NCI-H1105 (cell line): Measurements from ENCODE around the gene MAN1C1.

ENCODE experiments used
- DNase-seq: peaks from one replicate; lab custom pipeline; 2025; lab: John Stamatoyannopoulos, UW

Gene MAN1C1

DNA sequence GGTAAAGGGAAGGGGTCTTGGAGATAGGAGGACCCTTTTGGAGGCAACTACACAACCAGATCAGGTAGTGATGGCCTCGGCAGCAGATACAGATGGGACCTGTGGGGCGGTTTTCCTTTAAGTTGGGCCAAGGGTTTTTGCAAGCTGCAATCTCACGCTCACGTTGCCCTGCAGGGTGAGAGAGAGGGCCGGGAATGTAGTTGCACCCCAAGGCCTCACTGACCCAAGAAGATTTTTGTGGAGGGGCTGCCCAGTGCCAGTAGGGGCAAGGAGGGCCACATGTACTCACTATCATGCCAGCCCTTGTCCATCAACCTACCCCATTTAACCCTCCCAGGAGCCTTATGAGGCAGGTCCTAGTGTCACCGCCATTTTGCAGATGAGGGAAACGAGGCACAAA is 125.7 kb downstream of the MAN1C1 start:
- no peak for DNase-seq

DNA sequence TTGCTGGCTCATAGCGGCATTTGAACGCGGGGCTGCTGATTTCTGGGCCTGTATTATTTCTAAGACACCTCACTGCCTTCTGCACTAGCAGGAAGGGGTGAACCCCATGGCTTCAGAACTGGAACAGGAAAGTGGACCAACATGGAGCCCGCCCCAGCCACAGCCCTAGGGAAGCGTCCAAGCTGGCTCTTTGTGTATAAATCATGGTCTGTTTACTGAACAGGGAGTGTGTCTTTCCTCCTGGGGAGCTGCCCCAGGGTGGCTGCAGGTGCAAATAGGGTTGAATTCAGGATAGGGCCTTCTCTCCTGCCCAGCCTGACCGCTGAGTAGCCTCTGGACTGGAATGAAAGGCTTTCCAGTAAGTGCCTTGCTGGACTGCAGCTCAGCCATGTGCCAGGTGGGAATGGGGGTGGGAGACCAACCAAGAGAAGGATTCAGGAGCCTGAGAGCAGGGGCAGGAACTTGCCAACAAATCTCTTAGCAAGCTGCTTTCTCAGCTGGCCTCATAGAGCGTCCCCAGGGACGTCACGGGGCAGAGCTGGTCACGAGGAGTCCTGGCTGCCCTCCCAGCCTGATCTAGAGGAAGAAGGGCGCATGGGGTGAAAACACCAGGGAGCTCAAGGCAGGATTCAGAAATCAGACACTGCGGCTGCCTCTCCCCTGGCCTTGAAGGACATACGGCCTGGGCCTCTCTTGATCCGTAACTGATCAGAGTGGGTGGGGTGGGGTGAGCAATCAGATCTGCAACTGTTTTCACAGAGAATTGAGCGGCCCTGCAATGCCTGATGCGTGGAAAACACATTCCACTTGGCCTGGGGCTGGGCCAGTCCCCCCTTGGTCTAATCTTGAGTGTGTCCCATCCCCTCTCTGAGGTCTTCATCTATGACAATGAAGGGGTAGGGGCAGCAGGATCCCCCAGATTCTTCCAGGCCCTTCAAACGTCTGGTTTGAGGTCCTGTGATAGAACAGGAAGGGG is 126.9 kb downstream of the MAN1C1 start:
- DNase-seq: no peak

DNA sequence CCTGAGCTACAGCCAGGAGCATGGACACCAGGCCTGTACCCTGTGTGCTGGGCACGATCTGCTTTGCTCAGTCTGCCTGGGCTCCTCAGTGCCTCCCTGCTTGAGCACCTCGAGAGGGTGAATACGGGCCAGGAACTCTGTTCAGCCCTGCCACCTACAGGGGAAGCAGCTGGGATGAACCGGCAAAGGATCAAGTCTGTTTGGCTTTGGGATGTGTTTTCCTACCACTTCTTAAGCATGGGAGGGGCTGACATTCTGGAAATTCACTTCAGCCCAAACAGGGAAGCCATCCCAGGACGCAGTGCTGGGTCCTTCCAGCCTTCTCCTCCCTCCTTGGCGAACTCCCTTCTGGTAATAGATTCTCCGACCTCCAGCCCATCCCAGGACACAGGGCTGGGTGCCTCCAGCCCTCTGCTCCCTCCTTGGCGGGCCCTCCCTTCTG is 127.6 kb downstream of the MAN1C1 start:
- no peak for DNase-seq

DNA sequence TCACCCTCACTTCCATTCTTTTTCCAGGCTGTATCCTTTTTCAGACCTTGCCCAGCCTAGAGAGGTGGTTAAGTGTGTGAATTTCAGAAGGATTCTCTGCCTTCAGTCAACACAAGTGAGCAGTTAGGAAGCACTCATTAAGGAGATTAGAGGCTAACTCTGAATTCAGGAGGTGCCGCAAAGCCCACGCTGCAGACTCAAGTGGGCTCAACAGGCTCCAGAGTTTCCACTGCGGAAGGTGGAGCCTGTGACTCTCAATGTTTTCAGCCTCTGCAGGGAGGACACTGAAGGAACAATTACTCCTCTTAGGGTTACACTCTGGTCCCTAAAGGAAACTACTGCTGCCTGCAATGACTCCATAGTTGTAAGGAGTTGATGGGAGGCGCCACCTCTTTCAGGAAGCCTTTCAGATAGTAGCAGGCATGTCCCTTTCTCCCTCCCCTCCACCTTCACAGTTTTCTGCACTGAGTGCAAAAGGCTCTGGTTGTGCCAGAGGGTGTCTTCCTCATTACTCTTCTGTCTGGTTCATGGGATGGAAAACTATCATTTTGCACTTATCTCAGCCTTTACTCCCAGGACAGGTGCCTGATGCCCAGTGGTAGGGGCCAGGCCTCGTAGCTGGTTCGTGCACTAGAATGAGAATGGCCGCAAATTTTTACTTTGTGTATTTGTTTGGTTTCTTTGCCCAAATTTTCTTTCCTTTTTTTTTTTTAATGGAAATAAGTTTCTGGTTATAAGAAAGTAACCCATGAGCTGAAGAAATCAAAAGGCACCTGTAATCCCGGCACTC is 128.2 kb downstream of the MAN1C1 start:
- DNase-seq: no peak

DNA sequence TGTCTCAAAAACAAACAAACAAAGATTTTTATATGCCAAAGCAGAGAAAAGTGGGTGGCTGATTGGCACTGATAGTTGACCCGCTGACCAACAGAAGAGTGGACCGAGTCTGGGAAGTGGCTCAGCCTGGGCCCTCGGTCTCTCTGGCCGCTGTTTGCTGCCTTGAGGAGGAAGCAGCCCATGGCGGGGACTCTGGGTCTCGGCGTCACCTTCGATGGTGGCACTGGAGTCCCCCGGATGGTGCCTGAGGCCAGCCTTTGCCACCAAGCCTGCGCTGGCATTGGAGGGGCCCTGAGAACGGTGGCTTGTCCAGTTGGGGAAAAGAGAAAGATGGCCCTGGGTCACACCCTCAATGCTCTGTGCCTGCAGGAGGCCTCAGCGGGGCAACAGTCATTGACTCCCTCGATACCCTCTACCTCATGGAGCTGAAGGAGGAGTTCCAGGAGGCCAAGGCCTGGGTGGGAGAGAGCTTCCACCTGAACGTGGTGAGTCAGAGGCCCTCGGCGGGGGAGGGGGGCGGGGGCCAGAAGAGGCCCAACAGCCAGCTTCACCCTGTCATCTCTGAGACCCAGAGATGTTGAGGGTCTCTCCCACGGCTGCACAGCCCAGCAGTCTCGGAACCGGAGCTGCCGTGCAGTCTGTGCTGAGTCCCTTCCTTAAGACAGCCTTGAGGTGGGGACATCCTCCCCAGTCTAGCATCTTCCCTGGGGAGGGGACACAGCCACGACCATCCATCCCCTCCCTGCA is 129.9 kb downstream of the MAN1C1 start:
- no peak for DNase-seq

DNA sequence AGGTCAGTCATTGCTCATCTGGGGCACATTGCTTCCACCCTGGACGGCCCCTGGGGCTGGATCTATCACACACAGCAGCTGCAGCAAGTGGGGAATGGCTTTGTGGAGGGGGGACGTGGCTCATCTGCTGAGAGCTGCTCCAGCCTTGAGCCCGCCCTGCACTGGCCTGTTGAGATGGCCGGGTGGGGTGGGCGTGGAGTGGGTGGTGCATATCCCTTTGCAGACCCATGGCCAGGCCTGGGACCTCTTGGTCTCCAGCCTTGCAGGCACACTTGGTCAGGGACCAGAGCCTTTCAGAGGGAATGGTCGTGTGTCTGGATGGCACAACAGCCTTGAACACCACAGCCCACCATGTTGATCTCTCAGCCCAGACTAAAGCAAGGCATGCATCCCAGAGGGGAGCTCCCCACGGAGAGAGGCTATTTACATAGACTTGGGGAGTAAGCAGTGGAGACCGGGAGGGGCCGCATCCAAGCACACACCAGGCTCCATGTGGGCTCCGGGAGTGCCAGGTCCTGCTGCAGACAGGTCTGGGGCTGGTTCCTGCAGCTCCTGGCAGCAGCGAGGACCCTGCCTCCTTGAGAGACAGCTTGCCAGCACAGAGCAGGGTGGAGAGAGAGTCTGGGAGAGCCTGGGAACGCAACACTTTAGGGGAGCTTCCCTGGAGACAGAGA is 130.6 kb downstream of the MAN1C1 start:
- no peak for DNase-seq

DNA sequence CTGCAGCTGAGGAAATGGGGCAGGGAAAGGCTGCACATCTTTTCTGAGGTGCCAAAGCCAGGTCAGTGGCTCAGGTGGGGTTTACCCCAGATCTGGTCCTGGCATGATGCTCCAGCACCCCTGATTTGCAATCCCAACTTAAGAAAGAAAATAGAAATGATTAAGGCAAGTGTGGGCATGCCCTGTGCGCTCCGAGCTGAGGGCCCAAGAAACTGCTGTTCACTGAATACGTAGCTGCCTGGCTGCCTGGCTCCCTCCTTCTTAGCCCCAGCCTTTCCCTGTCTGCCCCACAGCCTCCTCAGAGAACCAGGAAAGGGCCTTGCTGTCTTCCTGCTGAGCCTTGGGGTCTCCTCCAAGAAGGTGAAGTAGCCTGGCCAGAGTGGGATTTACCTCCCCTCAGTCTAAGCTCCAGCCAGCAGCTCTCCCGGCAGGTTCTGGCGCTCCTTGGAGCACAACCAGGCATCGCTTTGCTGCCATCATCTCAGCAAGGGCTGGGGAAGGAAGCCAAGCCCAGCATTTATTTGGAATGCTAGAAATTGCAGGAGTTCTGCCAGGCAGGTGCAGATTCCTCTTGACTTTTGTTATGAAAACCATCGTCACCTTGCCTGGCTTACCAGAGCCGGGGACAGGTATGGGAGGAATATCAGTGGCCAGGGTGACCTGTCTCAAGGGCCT is 132.1 kb downstream of the MAN1C1 start:
- DNase-seq: peak; percentile 62

DNA sequence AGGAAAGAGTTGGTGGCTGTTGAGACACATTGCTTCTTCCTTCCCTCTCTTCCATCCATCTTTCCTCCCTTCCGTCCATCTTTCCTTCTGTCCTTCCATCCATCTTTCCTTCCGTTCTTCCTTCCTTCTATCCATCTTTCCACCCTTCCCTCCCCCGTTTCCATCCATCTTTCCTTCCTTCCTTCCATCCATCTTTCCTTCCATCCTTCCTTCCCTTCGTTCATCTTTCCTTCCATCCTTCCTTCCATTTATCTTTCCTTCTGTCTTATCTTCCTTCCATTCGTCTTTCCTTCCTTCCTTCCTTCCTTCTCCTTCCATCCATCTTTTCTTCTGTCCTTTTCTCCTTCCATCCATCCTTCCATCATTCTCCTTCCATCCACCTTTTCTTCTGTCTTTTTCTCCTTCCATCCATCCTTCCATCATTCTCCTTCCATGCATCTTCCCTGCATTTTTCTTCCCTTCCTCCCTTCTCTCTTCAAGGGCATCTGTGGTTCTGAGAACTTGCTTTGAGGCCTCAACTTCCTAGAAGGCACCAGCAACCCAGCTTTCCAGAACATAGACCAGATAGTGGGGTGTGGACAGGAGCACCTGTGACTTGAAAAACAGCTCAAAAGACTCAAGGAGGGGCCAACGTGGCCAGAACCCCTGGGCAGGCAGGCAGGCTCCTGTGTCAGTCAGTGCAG is 134.5 kb downstream of the MAN1C1 start:
- no peak for DNase-seq

DNA sequence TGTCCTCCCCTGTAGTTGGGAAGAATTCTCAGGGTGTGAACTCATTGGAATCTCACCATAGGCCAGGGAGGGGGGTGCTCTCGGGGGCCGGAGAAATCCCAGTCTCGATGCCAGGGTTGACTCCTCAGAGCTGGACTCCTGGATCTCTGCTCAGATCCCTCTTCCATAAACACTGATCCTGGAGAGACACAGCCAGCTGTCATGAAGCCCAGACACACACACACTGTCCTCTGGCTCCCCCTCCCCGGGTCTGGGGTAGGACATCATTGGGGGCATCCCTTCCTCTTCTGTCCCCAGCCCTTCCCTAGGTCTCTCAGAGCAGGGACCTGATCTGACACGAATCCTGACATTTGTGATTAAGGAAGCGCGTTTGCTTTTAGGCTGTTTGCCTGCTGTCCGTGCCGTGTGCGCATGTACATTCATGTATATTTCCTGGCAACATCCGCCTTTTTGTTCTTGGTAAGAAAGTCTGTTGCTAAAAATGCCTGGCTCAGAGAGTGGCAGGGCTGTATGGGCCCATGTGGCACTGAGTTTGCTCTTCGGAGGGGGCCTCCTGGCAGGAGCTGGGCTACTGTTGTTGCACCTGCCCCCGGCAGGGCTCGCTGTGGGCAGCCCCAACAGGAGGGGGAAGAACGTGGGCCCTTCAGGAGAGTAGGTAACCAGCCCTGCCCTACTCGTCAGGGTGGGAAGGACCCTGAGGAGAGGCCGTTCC is 138.0 kb downstream of the MAN1C1 start:
- DNase-seq: no peak

DNA sequence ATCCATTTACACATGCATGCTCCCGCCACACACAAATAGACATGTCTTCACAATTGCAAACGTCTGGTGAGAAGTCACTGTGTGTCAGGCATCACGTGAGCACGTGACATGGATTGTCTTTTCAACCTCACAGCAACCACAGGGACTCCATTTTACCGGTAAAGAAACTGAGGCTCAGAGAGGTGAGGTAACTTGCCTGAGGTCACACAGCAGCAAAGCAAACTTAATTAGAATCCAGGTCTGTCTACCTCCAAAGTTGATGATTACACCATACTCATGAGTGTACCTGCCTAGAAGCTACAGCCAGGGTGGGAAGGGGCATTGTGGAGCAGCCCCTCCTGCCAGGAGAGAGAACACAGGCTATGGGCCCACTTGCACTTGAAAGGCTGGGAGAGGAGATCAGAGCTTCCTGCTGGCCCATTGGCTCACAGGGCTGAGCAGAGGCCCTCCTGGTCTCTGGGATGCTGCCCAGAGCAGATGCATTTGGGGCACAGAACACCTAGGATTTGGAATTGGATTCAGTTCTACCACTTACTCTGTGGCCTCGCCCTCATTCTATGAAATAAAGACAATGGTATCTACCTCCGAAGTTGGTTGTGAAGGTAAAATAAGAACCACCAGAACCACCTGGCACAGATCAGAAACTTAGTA is 139.0 kb downstream of the MAN1C1 start:
- no peak for DNase-seq

DNA sequence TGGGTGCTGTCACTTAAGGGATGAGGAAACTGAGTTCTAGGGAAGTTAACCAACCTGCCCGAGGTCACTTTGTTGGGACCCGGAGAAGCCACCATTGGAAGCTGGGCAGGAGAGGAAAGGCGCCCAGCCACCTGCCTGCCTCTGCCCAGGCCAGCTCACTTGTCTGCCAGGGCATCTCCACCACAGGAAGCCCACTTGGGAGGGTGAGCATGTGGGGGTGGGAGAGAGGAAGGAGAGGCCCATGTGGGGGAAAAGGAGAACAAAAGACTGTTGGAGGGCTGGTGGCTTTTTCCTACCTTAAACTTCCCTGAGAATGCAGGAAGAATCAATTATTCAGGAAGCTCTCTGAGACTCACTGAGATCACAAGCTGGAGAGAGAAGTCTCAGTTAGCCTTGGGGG is 139.6 kb downstream of the MAN1C1 start:
- no peak for DNase-seq

DNA sequence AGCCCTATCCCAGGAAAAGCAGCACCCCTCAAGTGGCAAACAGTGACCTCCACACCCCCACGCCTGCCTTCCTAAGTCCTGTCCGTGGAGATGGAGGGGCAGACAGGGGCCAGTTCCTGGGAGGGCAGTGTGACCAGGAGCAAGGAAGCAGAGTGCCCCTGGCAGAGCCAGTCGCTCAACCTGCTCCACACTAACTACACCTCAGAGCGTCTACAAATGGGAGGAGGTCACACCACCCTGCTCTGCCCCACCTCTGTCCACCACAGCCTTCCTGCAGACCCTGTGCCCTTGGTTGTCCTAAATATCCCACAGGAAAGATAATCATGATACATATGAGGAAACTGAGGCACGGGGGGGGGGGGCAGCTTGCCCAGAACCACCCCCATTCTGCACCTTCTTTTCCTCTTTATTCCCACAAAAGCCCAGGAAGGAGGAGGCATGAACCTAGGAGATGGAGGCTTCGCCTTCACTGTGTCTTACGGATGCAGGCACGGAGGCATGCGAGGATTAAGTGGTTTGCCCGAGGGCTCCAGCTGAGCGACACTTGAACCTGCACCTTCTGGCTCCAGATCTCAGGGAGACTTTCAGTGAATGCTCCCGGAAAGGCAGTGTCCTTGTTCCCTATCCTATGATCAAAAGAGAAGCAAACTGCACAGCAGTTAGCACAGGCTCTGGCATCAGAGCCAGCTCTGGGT is 140.7 kb downstream of the MAN1C1 start:
- no peak for DNase-seq

DNA sequence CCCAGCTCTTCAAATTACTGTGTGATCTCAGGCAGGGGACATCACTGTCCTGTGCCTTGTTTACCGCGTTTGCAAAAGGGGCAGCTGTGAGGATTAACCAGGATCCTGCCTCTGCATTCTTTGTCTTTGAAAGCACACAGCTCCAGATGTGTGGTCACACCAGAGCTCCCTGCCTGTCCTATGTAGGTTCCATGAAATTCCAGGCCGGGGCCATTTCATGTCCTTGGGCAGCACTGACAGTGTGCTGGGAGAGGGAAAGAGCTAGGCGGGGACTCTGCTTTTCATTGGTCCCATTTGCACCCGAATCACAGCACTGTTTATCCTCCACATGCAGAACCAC is 141.2 kb downstream of the MAN1C1 start:
- DNase-seq: no peak

DNA sequence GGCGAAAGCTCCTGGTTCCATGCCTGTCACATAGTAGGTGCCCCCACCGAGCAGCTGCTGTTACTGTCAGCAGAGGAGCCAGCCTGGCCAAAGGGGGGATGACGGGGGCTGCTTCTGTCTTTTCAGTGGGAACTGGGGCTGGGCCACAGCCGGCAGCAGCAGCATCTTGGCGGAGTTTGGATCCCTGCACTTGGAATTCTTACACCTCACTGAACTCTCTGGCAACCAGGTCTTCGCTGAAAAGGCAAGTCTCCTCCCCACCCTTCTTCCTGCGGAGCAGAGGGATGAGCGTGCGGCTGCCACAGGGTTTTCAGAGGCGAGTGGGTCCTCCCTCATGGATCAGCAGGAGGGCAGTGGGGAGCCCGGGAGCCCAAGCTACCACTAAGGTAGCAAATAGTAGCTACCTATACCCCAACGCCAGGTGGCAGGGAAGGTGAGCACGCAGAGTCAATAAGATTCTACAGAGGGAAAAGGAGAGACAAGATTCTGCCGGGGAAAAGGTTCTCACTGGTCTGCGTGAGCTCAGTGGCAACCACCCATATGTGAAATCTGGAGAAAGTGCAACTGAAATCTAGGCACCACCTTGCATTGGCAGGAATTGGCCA is 142.0 kb downstream of the MAN1C1 start:
- no peak for DNase-seq

DNA sequence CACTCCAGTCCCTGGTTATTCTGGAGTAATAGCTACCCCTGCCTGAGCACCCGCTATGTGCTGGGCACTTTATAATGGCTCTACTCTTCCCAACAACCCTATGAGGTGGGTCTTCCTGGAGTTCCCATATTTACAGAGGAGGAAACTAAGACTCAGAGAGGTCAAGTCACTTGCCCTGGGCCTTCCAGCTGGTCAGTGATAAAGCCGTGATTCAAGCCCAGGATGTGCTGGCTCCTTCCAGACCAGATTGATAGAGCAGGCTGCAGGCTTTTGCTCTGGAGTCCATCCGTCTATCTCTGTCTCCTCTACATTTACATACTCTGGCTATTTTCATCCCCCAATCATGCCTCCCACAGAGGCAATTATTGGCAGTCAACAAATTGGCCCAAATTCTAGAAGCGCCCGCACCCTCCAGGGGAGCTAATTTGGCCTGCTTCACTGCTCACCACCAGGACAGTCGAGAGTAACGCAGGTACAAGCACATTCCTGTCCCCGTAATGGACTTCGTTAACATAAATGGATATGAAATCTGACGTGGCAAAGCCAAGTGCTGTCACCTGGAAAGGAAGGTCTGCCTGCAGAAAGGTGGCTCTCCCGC is 143.6 kb downstream of the MAN1C1 start:
- DNase-seq: no peak

DNA sequence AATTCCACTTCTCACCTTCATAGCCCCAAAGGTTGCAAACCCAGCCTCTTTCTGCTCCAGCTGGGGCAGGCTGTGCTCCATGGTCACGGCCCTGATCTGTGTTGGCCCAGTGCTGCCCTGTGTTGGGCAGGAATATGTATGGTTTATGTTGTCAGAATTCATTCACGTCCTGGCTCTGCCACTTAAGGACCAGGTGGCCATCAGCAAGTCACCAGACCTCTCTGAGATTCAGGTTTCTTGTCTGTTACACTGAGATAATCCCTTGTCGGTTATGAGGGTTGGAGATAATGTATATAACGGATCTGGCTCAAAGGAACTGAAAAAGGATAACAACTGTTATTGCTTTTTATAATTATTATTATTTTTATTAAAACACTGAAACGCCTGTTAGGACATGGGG is 144.3 kb downstream of the MAN1C1 start:
- no peak for DNase-seq

DNA sequence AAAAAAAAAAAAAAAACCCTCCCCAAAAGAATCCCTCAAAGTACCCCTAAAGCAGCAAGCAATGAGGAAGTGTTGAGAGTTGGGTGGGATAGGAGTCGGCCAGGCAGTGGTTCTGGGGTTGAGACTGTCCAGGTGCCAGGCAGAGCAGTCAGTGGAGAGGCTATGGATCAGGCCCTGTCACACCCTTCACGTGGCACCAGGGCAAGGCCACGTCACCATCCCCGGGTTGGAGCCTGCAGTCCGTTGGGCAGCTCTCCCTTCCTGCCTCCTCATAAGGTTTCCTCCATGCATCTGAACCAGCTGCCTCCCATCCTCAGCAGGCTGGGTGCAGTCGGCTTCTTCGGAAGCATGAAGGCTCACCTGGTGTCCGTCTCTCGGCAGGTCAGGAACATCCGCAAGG is 146.9 kb downstream of the MAN1C1 start:
- no peak for DNase-seq
